Cardiac muscle cell (in vitro differentiated cells and primary cell): ENCODE data around the gene FOXK1. TPM values are rescaled to one million over a fixed set of nuclear protein-coding genes. Genes with fewer than 3 reads are reported as not detected.

Source experiments
- DNase-seq, 2 donors: peaks; one replicate each; pipeline versions ENCODE4 v3.0.0 to v3.0.0-alpha.2; 2010 to 2017; ENCODE audit warnings: low read depth in 1 of 2, low spot score in 1 of 2
- H3K27ac ChIP-seq: fragments of 200-600 bp; sonication (generic); 2 replicates; pipeline ENCODE4 v1.5.1; 2016
- H3K27me3 ChIP-seq: fragments of 200-600 bp; sonication (generic); 2 replicates; pipeline ENCODE4 v1.6.0; 2016; ENCODE audit warnings: control low read depth
- H3K36me3 ChIP-seq: fragments of 200-600 bp; sonication (generic); 2 replicates; pipeline ENCODE4 v1.5.1; 2016; ENCODE audit warnings: control low read depth
- H3K4me1 ChIP-seq: fragments of 200-600 bp; sonication (generic); 2 replicates; pipeline ENCODE4 v1.8.1; 2017; ENCODE audit warnings: low read depth, mild to moderate bottlenecking, mixed run types
- H3K4me3 ChIP-seq: fragments of 200-600 bp; sonication (generic); 2 replicates; pipeline ENCODE4 v1.5.1; 2016; ENCODE audit warnings: mild to moderate bottlenecking
- H3K9me3 ChIP-seq: fragments of 200-600 bp; sonication (generic); 2 replicates; pipeline ENCODE4 v1.5.1; 2017; ENCODE audit warnings: low read depth, mild to moderate bottlenecking, control low read depth
- CTCF ChIP-seq: IDR thresholded peaks from 2 replicates; pipeline ENCODE4 v1.5.1; 2012; ENCODE audit warnings: low read depth, mild to moderate bottlenecking, low read length
- polyA plus RNA-seq: library from polyadenylated mRNA; unstranded; fragments of >200 nt; fragmentation: Nextera tagmentation; extraction: Ambion mirVana; gene quantifications from 2 replicates; pipeline ENCODE4 v1.2.1, GENCODE V29; 2016
- total RNA-seq: library from RNA; depleted of rRNA; stranded (reverse); fragments of >200 nt; gene quantifications from 2 replicates; pipeline ENCODE4 v1.2.3, GENCODE V29; 2016

FOXK1 gene
- total and polyA plus RNA-seq, 2 experiments from 2014 or later, result 8.7 to 55.0 TPM

- Histone ChIP-seq H3K4me1 (peaks cover 29% of the 10 kb centered on the region), H3K36me3 (no peaks in the 10 kb centered on the region), H3K27me3 (no peaks in the 10 kb centered on the region), H3K9me3 (no peaks in the 10 kb centered on the region), H3K4me3 (no peak overlapping the region), H3K27ac (peak overlapping the region; percentile 75)
- no peak for DNase-seq
- TF ChIP-seq CTCF, result no peak
These were observed 51.9 kb downstream of the FOXK1 start for GRCh38 chr7:4733936-4734528.

GRCh38 chr7:4734587-4735345, 52.7 kb downstream of the FOXK1 start:
- no peak for TF ChIP-seq CTCF
- Histone ChIP-seq H3K27me3 (no peaks in the 10 kb centered on the region), H3K4me1 (peaks cover 36% of the 10 kb centered on the region), H3K9me3 (no peaks in the 10 kb centered on the region), H3K4me3 (no peak overlapping the region), H3K27ac (peak overlapping the region; percentile 75), H3K36me3 (no peaks in the 10 kb centered on the region)
- no peak for DNase-seq

- Histone ChIP-seq H3K4me1 (peaks cover 32% of the 10 kb centered on the region), H3K36me3 (peaks cover 7% of the 10 kb centered on the region), H3K27ac (no peak overlapping the region), H3K4me3 (no peak overlapping the region), H3K9me3 (no peaks in the 10 kb centered on the region), H3K27me3 (no peaks in the 10 kb centered on the region)
- DNase-seq, result no peak
- TF ChIP-seq CTCF, result no peak
These were observed 55.2 kb downstream of the FOXK1 start for GRCh38 chr7:4737300-4737699.

- peak; percentile 23 for TF ChIP-seq CTCF
- Histone ChIP-seq H3K9me3 (no peaks in the 10 kb centered on the region), H3K4me1 (peaks cover 32% of the 10 kb centered on the region), H3K4me3 (no peak overlapping the region), H3K27me3 (no peaks in the 10 kb centered on the region), H3K27ac (peak overlapping the region; percentile 91), H3K36me3 (peaks cover 7% of the 10 kb centered on the region)
- DNase-seq, result peak; percentile 54 to 90
These were observed 56.8 kb downstream of the FOXK1 start for GRCh38 chr7:4738711-4739527.

- Histone ChIP-seq H3K4me3 (no peak overlapping the region), H3K27ac (peak overlapping the region; percentile 91)
- peak; percentile 68 for TF ChIP-seq CTCF
These were observed 57.5 kb downstream of the FOXK1 start for GRCh38 chr7:4739528-4739992.

More at GRCh38 chr7:4739528-4739992, 57.5 kb downstream of the FOXK1 start:
- peak in 1 of 2 donors; percentile 81 for DNase-seq
- H3K36me3 ChIP-seq, result peaks cover 7% of the 10 kb centered on the region
- H3K4me1 ChIP-seq, result peaks cover 32% of the 10 kb centered on the region
- H3K9me3 ChIP-seq, result no peaks in the 10 kb centered on the region
- no peaks in the 10 kb centered on the region for H3K27me3 ChIP-seq
